GM18867 (cell line): ENCODE data around the gene TUBB4A.
A peak's percentile ranks its signal among the peaks of the same experiment; 100 is the strongest.

ENCODE experiments used
- ATAC-seq: cut with Tn5 transposase; IDR thresholded peaks from one replicate; pipeline ENCODE4 v1.9.1; 2021; ENCODE audit warnings: mild to moderate bottlenecking, moderate library complexity; ENCODE audit not compliant: unreplicated experiment

Gene TUBB4A

DNA sequence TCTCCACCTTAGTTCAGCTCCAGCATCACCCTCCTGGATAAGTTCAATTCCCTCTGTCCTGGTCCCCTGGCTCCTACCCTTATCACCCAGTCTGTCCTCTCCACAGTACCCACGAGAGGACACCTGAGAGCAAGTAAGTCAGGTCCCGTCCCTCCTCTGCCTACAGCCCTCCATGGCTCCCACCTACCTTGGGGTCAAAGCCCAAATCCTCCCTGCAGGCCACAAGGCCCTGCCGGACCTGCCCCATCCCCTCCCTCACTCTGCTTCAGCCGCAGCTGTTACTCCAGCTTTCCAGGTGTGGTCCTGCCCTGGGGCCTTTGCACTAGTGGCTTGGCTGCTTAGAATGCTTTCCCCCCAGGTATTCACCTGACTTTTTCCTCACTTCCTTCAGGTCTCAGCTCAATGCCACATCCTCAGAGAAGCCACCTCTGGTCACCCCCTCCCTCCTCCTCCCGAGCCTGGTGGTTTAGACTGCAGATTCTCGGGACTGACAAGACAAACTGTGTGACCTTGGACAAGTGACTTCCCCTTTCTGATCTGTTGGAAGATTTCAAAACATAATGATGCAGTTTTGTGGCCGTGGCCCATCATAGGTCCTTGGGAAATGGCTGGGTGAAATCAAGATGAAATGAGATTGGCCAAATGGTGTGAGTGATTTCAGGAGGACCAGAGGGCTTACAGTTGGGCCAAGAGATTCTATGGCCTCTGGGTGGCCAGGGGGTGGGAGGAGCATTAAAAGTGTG, 3.6 kb downstream of the TUBB4A start:
- ATAC-seq = no peak

DNA sequence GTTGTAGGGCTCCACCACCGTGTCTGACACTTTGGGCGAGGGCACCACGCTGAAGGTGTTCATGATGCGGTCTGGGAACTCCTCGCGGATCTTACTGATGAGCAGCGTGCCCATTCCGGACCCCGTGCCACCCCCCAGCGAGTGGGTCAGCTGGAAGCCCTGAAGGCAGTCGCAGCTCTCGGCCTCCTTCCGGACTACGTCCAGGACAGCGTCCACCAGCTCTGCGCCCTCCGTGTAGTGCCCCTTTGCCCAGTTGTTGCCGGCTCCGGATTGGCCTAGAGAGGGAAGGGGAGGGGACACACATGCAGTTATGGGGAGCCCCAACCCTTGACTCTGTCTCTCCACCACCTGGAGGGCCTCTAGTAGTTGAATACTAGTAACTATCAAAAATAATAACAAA, 6.2 kb downstream of the TUBB4A start:
- ATAC-seq = no peak

GRCh38 chr19:6494438-6495036, 7.6 kb downstream of the TUBB4A start:
- ATAC-seq = no peak

GRCh38 chr19:6491802-6492592, 10.1 kb downstream of the TUBB4A start:
- no peak for ATAC-seq

DNA sequence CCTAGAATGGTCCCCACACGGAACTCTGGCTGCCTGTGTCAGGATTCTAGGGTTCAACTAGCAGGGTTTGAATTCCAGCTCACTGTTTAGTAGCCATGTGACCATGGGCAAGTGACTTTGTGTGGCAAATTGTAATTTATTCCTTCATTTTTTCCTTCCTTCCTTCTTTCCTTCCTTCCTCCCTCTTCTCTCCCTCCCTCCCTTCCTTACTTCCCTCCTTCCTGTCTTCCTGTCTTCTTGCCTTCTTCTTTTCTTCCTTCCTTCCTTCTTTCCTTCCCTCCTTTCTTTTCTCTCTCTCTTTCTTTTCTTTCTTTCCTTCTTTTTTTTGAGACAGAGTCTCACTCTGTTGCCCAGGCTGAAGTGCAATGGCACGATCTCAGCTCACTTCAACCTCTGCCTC, 12.0 kb downstream of the TUBB4A start:
- ATAC-seq = no peak

GRCh38 chr19:6489278-6490061, 12.6 kb downstream of the TUBB4A start:
- ATAC-seq = peak; percentile 58

DNA sequence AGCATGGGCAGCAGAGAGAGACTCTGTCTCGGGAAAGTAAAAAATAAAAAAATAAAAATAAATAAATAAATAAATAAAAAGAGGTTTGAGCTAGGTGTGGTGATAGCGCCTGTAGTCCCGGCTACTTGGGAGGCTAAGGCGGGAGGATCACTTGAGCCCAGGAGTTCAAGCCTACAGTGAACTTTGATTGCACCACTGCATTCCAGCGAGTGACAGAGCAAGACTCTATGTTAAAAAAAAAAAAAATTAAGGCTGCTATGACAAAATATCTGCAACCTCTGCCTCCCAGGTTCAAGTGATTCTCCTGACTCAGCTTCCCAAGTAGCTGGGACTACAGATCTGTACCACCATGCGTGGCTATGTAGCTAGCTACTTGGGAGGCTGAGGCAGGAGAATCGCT, 17.3 kb downstream of the TUBB4A start:
- no peak for ATAC-seq

GRCh38 chr19:6484230-6484629, 17.9 kb downstream of the TUBB4A start:
- no peak for ATAC-seq

GRCh38 chr19:6483235-6483634, 18.9 kb downstream of the TUBB4A start:
- no peak for ATAC-seq

GRCh38 chr19:6482343-6482686, 19.8 kb downstream of the TUBB4A start:
- ATAC-seq = no peak

DNA sequence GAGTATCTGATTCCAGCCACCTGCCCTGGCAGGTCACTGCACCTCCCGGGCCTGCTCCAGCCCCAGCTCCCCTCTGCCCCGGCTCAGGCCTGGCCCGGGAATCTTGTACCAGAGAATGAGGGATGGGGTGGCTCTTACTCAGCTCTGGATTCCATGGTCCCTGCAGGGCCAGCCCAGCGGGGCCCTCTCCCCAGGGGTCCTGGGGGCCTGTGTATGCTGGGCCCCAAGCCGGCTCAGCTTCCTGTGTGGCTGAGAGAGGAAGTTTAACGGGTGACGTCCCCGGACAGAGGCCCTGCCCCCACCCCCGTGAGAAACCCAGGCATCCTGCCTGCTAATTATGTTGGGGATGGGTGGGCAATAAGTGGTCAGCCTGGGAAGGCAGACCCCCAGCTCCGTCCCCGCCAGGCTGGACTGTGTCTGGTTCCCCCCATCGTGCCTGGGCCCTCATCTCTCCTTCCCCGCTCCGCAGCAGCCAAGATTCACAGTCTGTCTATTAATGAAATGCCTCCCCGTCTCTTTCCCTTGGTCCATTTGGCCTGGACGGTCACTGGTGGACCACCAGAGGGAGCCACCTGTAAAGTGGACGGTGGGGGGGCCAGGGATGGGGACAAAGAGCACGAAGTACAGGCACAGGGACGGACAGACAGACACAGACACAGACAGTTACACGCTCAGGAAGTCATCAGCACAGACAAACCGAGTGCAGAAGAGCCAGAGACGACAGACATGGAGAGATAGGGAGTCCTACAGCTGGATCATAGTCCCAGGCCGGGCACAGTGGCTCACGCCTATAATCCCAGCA, 20.4 kb downstream of the TUBB4A start, which contains the start of gene DENND1C:
DENND1C (minus strand) TSS at position 247 of the 802 bp plus-strand sequence; CDS start at position 155, 92 bp downstream.
- ATAC-seq = peak; percentile 61

DNA sequence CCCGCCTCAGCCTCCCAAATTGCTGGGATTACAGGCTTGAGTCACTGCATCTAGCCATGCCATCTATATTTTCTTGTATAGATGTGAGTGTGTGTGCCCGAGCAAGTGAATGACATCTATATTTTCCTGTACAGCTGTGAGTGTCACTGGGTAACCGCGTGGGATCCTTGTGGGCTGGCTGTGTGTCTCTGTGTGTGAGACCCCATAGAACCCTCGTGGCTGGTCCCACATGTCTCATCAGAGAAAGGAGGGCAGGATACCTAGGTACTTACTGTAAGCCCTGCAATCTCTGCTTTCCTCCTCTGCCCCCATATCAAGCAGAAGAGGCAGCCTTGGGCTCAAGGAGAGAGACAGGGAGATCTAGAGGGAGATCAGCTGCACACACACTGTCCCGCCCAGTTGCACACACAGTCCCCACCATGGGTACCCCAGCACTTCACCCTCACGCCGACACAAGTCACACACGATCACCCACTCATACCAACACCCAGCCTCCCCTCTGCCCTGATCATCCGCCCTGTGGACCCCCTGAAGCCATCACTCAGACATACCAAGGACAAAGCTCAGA, 21.2 kb downstream of the TUBB4A start:
- ATAC-seq = peak; percentile 5

DNA sequence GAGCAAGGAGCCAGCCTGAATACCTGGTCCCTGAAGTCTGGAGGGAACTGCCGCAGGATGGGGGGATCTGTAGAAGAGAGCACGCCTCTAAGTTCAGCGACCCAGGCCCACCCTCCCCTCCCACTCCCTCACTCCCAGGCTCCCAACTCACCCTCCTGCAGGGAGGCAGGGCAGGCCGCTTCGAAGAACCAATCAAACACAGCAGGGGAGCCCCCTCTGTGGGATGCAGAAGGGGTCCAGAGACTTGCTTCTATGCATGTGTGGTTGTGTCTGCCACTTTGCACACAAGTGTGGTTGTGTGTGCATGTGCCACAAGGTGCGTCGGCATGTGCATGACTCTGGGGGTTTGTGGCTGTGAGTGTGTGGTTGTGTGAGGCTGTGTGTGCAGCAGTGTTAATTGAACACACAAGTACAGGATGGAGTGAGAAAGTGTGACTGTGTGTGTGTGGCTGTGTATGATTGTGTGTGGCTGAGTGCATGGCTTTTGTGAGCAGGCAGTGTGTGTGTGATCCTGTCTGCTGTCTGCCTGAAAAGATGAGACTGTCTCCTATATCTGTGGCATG, 22.2 kb downstream of the TUBB4A start:
- no peak for ATAC-seq

DNA sequence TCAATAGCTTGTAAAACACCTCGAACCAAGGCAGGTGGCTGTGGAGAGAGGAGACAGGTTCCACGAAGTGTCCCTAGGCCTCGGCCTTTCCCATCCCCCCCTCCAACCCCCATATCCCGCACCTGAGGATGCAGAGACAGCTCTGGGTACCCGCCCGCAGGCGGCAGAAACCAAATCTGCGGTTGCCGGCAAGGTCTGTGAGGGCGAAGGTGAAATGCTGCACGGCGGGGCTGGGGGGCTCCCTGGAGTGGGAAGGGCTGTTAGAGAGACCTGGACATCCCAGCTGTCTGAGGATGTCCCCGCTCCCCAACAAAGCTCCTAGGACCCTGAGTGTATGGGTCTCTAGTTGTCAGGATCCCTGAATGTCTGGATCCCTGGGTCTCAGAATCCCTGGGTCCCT, 23.3 kb downstream of the TUBB4A start:
- ATAC-seq = no peak

GRCh38 chr19:6476896-6477431, 25.1 kb downstream of the TUBB4A start:
- no peak for ATAC-seq

DNA sequence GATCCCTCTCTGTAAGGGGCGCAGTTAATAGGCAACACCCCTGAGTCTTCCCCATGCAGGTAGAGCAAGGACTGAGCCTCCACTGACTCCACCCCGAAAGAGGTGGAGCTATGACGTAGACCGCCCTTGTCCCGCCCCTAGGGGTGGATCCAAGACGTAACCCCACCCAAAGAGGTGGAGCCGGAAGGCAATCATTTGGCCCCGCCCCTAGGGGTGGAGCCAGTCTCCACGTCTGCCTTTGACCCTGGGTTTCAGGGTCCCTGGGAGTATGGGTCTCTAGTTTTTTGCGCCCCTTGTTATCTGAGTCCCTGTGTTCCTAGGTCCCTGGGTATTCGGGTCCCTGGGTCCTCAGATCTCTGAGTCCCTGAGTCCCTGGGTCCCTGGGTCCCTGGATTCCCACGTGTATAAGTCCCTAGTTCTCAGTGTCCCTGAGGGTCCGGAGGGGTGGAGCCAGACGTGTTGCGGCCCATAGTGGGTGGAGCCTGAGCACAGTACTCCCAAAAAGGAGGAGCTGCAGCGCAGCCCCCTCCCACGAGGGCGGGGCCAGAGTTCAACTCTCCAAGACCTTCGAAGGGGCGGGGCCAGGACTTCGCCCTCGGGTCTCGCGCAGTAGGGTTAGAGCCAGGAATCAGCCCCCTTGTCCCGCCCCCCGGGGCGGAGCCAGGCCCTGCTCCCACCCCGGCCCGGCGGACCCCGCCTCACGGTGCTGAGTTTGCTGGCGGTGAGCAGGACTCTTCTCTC, 25.8 kb downstream of the TUBB4A start:
- ATAC-seq = no peak

GRCh38 chr19:6475321-6476108, 26.6 kb downstream of the TUBB4A start:
- ATAC-seq = no peak

- no peak for ATAC-seq
Measured at GRCh38 chr19:6473647-6474046, 28.5 kb downstream of the TUBB4A start.
